ENCODE data around the gene ZMYM2.

DNA sequence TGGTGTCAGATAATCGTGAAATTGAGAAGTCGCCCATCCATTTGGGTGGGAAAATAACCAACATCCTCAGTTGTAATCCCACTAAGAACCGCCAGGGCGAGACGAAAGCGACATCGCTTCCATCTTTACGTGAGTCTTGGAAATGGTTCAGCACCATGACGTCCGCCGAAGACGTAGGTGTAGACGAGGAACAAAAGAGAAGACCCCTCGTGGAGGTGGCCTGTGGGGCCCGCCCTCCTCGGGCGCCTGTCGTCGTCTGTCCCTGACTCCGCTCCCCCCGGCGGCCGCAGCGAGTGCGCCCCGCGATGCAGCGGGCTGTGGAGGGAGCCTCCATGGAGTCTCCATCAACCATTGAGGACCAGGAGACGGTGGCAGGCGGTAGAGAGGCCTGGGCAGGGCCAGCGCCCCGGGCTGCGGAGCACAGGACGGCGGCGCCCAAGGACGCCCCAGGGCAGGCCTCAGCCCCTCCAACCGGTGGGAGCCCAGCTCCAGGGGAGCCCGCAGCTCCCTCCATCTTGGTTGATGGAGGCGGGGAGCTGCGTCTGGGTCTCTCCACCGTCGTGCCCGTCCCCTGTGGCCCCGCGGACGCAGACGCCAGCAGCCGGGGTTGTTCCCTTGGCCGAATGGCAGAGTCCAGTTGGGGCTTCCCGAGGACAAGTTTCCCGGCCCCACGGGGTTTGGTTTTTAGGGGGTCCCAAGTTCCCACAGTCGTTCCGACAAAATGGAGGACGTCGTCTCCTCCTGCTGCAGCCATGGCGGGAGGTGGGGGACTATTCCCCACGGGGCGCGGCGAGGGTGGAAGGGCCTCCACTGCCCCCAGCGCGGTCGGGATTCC lies 990 bp upstream of the ZMYM2 start:
- TF ChIP-seq, protein P1, sequence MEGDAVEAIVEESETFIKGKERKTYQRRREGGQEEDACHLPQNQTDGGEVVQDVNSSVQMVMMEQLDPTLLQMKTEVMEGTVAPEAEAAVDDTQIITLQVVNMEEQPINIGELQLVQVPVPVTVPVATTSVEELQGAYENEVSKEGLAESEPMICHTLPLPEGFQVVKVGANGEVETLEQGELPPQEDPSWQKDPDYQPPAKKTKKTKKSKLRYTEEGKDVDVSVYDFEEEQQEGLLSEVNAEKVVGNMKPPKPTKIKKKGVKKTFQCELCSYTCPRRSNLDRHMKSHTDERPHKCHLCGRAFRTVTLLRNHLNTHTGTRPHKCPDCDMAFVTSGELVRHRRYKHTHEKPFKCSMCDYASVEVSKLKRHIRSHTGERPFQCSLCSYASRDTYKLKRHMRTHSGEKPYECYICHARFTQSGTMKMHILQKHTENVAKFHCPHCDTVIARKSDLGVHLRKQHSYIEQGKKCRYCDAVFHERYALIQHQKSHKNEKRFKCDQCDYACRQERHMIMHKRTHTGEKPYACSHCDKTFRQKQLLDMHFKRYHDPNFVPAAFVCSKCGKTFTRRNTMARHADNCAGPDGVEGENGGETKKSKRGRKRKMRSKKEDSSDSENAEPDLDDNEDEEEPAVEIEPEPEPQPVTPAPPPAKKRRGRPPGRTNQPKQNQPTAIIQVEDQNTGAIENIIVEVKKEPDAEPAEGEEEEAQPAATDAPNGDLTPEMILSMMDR (conservative IDR thresholded peaks at IDR 0.05) = no peak
- TF ChIP-seq ZFX (IDR thresholded peaks at IDR 0.05) = no peak
